Measurements from ENCODE around the gene IL18BP.
A peak's percentile ranks its signal among the peaks of the same experiment; 100 is the strongest.

Gene IL18BP

GRCh38 chr11:72041364-72042063 is 42.8 kb downstream of the IL18BP start:
- Histone ChIP-seq H2AFZ (ENCODE audit: insufficient read depth, low read length, poor library complexity) (peak overlapping the region; percentile 32), H3K4me1 (ENCODE audit: control insufficient read depth in 1 of 2, insufficient read depth in 2 of 2, low read length in 2 of 2) (peaks cover 23% of the 10 kb centered on the region in 2 experiments), H3K4ac (ENCODE audit: low read depth, low read length) (peak overlapping the region; percentile 10), H3K4me3 (ENCODE audit: low read depth, low read length) (peak overlapping the region; percentile 69), H2BK5ac (ENCODE audit: low read depth, low read length, poor library complexity) (peak overlapping the region; percentile 11), H3K9ac (ENCODE audit: low read length) (peak overlapping the region; percentile 1), H3K14ac (ENCODE audit: low read length) (peak overlapping the region; percentile 59), H3K27me3 (ENCODE audit: insufficient read depth, low read length) (no peaks in the 10 kb centered on the region), H3K18ac (ENCODE audit: low read length) (peak overlapping the region; percentile 5), H2BK12ac (ENCODE audit: low read length) (peak overlapping the region; percentile 56), H3K9me3 (ENCODE audit: insufficient read depth, low read depth, low read length) (no peaks in the 10 kb centered on the region), H4K12ac (ENCODE audit: low read depth, low read length) (peak overlapping the region; percentile 83), H3K79me1 (ENCODE audit: low read length) (peaks cover 14% of the 10 kb centered on the region), H2AK5ac (ENCODE audit: low read length) (peak overlapping the region; percentile 51), H3K4me2 (ENCODE audit: low read length) (peak overlapping the region; percentile 71), H4K91ac (ENCODE audit: low read depth, low read length) (peak overlapping the region; percentile 67), H3K23ac (ENCODE audit: low read length) (no peak overlapping the region), H3K79me2 (ENCODE audit: control insufficient read depth, insufficient read depth, low read length, poor library complexity) (peaks cover 14% of the 10 kb centered on the region), H3K27ac (ENCODE audit: low read depth, low read length) (peak overlapping the region; percentile 75), H2BK120ac (ENCODE audit: insufficient read depth, low read length, poor library complexity) (peak overlapping the region; percentile 49), H3K36me3 (ENCODE audit: control insufficient read depth in 1 of 2, insufficient read depth in 2 of 2, low read length in 2 of 2) (peaks cover 2% of the 10 kb centered on the region in 2 experiments), H4K8ac (ENCODE audit: low read depth, low read length) (peak overlapping the region; percentile 30)
- no peak for DNase-seq
- no CpG with 5 or more reads among the region's 23 CpGs for WGBS (ENCODE audit: extremely low coverage, insufficient coverage, insufficient read length)

- Histone ChIP-seq H3K4me1 (ENCODE audit: control insufficient read depth in 1 of 2, insufficient read depth in 2 of 2, low read length in 2 of 2) (peaks cover 23% of the 10 kb centered on the region in 2 experiments), H3K4me3 (ENCODE audit: low read depth, low read length) (no peak overlapping the region), H3K14ac (ENCODE audit: low read length) (peak overlapping the region; percentile 59), H3K4me2 (ENCODE audit: low read length) (peak overlapping the region; percentile 71), H3K79me2 (ENCODE audit: control insufficient read depth, insufficient read depth, low read length, poor library complexity) (peaks cover 14% of the 10 kb centered on the region), H3K18ac (ENCODE audit: low read length) (peak overlapping the region; percentile 5), H2BK12ac (ENCODE audit: low read length) (peak overlapping the region; percentile 56), H4K8ac (ENCODE audit: low read depth, low read length) (peak overlapping the region; percentile 30), H3K27ac (ENCODE audit: low read depth, low read length) (peak overlapping the region; percentile 75), H2AFZ (ENCODE audit: insufficient read depth, low read length, poor library complexity) (peak overlapping the region; percentile 32), H3K23ac (ENCODE audit: low read length) (no peak overlapping the region), H3K4ac (ENCODE audit: low read depth, low read length) (peak overlapping the region; percentile 10), H3K79me1 (ENCODE audit: low read length) (peaks cover 14% of the 10 kb centered on the region), H3K9me3 (ENCODE audit: insufficient read depth, low read depth, low read length) (no peaks in the 10 kb centered on the region), H3K9ac (ENCODE audit: low read length) (peak overlapping the region; percentile 1), H4K12ac (ENCODE audit: low read depth, low read length) (peak overlapping the region; percentile 83), H3K36me3 (ENCODE audit: control insufficient read depth in 1 of 2, insufficient read depth in 2 of 2, low read length in 2 of 2) (peaks cover 2% of the 10 kb centered on the region in 2 experiments), H2BK5ac (ENCODE audit: low read depth, low read length, poor library complexity) (peak overlapping the region; percentile 11), H4K91ac (ENCODE audit: low read depth, low read length) (peak overlapping the region; percentile 67), H3K27me3 (ENCODE audit: insufficient read depth, low read length) (no peaks in the 10 kb centered on the region), H2AK5ac (ENCODE audit: low read length) (peak overlapping the region; percentile 51), H2BK120ac (ENCODE audit: insufficient read depth, low read length, poor library complexity) (peak overlapping the region; percentile 49)
- no CpG with 5 or more reads among the region's 5 CpGs for WGBS (ENCODE audit: extremely low coverage, insufficient coverage, insufficient read length)
- no peak for DNase-seq
These were observed 43.5 kb downstream of the IL18BP start for GRCh38 chr11:72042064-72042745.

- no peak overlapping the region for H2BK120ac ChIP-seq (ENCODE audit: insufficient read depth, low read length, poor library complexity)
- H4K8ac ChIP-seq (ENCODE audit: low read depth, low read length) = no peak overlapping the region
- peaks cover 2% of the 10 kb centered on the region in 2 experiments for H3K36me3 ChIP-seq (ENCODE audit: control insufficient read depth in 1 of 2, insufficient read depth in 2 of 2, low read length in 2 of 2)
- no peak overlapping the region for H2BK5ac ChIP-seq (ENCODE audit: low read depth, low read length, poor library complexity)
- no peaks in the 10 kb centered on the region for H3K27me3 ChIP-seq (ENCODE audit: insufficient read depth, low read length)
- H3K23ac ChIP-seq (ENCODE audit: low read length) = no peak overlapping the region
- H3K18ac ChIP-seq (ENCODE audit: low read length) = peak overlapping the region; percentile 41
- H3K9ac ChIP-seq (ENCODE audit: low read length) = no peak overlapping the region
- H3K79me2 ChIP-seq (ENCODE audit: control insufficient read depth, insufficient read depth, low read length, poor library complexity) = no peaks in the 10 kb centered on the region
- H2AK5ac ChIP-seq (ENCODE audit: low read length) = no peak overlapping the region
- H2BK12ac ChIP-seq (ENCODE audit: low read length) = no peak overlapping the region
- H2AFZ ChIP-seq (ENCODE audit: insufficient read depth, low read length, poor library complexity) = no peak overlapping the region
- H3K4me3 ChIP-seq (ENCODE audit: low read depth, low read length) = no peak overlapping the region
- no CpG with 5 or more reads among the region's 5 CpGs for WGBS (ENCODE audit: extremely low coverage, insufficient coverage, insufficient read length)
- H3K4me1 ChIP-seq (ENCODE audit: control insufficient read depth in 1 of 2, insufficient read depth in 2 of 2, low read length in 2 of 2) = peaks cover 10 to 13% of the 10 kb centered on the region in 2 experiments
- H3K9me3 ChIP-seq (ENCODE audit: insufficient read depth, low read depth, low read length) = no peaks in the 10 kb centered on the region
- no peak overlapping the region for H3K4me2 ChIP-seq (ENCODE audit: low read length)
- no peak overlapping the region for H3K14ac ChIP-seq (ENCODE audit: low read length)
- no peak for DNase-seq
- H4K91ac ChIP-seq (ENCODE audit: low read depth, low read length) = no peak overlapping the region
- H3K27ac ChIP-seq (ENCODE audit: low read depth, low read length) = no peak overlapping the region
- peaks cover 7% of the 10 kb centered on the region for H3K79me1 ChIP-seq (ENCODE audit: low read length)
- H3K4ac ChIP-seq (ENCODE audit: low read depth, low read length) = peak overlapping the region; percentile 8
- H4K12ac ChIP-seq (ENCODE audit: low read depth, low read length) = no peak overlapping the region
These were observed 47.1 kb downstream of the IL18BP start for GRCh38 chr11:72045849-72046248.

GRCh38 chr11:72048766-72049460 is 50.2 kb downstream of the IL18BP start:
- H3K27ac ChIP-seq (ENCODE audit: low read depth, low read length) = no peak overlapping the region
- WGBS (ENCODE audit: extremely low coverage, insufficient coverage, insufficient read length) = no CpG with 5 or more reads among the region's 3 CpGs
- no peak overlapping the region for H3K23ac ChIP-seq (ENCODE audit: low read length)
- no peaks in the 10 kb centered on the region for H3K79me1 ChIP-seq (ENCODE audit: low read length)
- H2BK120ac ChIP-seq (ENCODE audit: insufficient read depth, low read length, poor library complexity) = peak overlapping the region; percentile 10
- H3K36me3 ChIP-seq (ENCODE audit: control insufficient read depth in 1 of 2, insufficient read depth in 2 of 2, low read length in 2 of 2) = peaks cover 0 to 2% of the 10 kb centered on the region in 2 experiments
- H3K4ac ChIP-seq (ENCODE audit: low read depth, low read length) = no peak overlapping the region
- H3K27me3 ChIP-seq (ENCODE audit: insufficient read depth, low read length) = no peaks in the 10 kb centered on the region
- no peak overlapping the region for H4K12ac ChIP-seq (ENCODE audit: low read depth, low read length)
- H2AFZ ChIP-seq (ENCODE audit: insufficient read depth, low read length, poor library complexity) = no peak overlapping the region
- H3K9me3 ChIP-seq (ENCODE audit: insufficient read depth, low read depth, low read length) = no peaks in the 10 kb centered on the region
- H2BK5ac ChIP-seq (ENCODE audit: low read depth, low read length, poor library complexity) = no peak overlapping the region
- no peak overlapping the region for H2AK5ac ChIP-seq (ENCODE audit: low read length)
- no peak overlapping the region for H4K8ac ChIP-seq (ENCODE audit: low read depth, low read length)
- no peak overlapping the region for H3K18ac ChIP-seq (ENCODE audit: low read length)
- H2BK12ac ChIP-seq (ENCODE audit: low read length) = no peak overlapping the region
- no peak overlapping the region for H3K9ac ChIP-seq (ENCODE audit: low read length)
- no peak overlapping the region for H3K4me3 ChIP-seq (ENCODE audit: low read depth, low read length)
- no peaks in the 10 kb centered on the region for H3K79me2 ChIP-seq (ENCODE audit: control insufficient read depth, insufficient read depth, low read length, poor library complexity)
- H3K4me2 ChIP-seq (ENCODE audit: low read length) = no peak overlapping the region
- H4K91ac ChIP-seq (ENCODE audit: low read depth, low read length) = no peak overlapping the region
- peaks cover 0 to 5% of the 10 kb centered on the region in 2 experiments for H3K4me1 ChIP-seq (ENCODE audit: control insufficient read depth in 1 of 2, insufficient read depth in 2 of 2, low read length in 2 of 2)
- no peak overlapping the region for H3K14ac ChIP-seq (ENCODE audit: low read length)
- peak; percentile 93 to 98 for DNase-seq
